Hematopoietic multipotent progenitor cell (in vitro differentiated cells): ENCODE measurements around the gene MARCKS. TPM values are rescaled to one million over a fixed set of nuclear protein-coding genes. Genes with fewer than 3 reads are reported as not detected.

Source experiments
- DNase-seq, 3 donors: peaks; one replicate each; pipeline ENCODE4 v3.0.0-alpha.2; 2011 to 2015; ENCODE audit warnings: low read depth in 2 of 3, low spot score in 2 of 3
- total RNA-seq: library from RNA; depleted of rRNA; stranded (reverse); fragments of >200 nt; gene quantifications from one replicate; pipeline ENCODE4 v1.2.3, GENCODE V29; 2012

MARCKS gene
- 0.81 TPM for total RNA-seq

GRCh38 chr6:113856625-113857555, at the start of gene MARCKS:
Gene MARCKS, plus strand, starts transcription at chr6:113857345. Its CDS starts 401 bp downstream, at chr6:113857746.
- DNase-seq = peak in 2 of 3 donors; percentile 77 to 81

- DNase-seq = peak in 2 of 3 donors; percentile 14 to 36
These were observed 47.3 kb upstream of the MARCKS start for GRCh38 chr6:113809826-113810225.

- DNase-seq = no peak
These were observed 44.0 kb upstream of the MARCKS start for GRCh38 chr6:113813142-113813541.

GRCh38 chr6:113818578-113818977, 38.6 kb upstream of the MARCKS start:
- no peak for DNase-seq

GRCh38 chr6:113819169-113819830, 37.8 kb upstream of the MARCKS start:
- DNase-seq = no peak

GRCh38 chr6:113820761-113821160, 36.4 kb upstream of the MARCKS start:
- no peak for DNase-seq

- no peak for DNase-seq
These were observed 35.7 kb upstream of the MARCKS start for GRCh38 chr6:113821445-113821844.

- no peak for DNase-seq
These were observed 33.2 kb upstream of the MARCKS start for GRCh38 chr6:113823916-113824315.

GRCh38 chr6:113824411-113824810, 32.7 kb upstream of the MARCKS start:
- DNase-seq = no peak

- DNase-seq = no peak
These were observed 32.3 kb upstream of the MARCKS start for GRCh38 chr6:113824866-113825265.

- DNase-seq = no peak
These were observed 31.4 kb upstream of the MARCKS start for GRCh38 chr6:113825781-113826180.

- DNase-seq = no peak
These were observed 28.0 kb upstream of the MARCKS start for GRCh38 chr6:113828984-113829695.

GRCh38 chr6:113829696-113830045, 27.5 kb upstream of the MARCKS start:
- no peak for DNase-seq

GRCh38 chr6:113830140-113830539, 27.0 kb upstream of the MARCKS start:
- no peak for DNase-seq

- DNase-seq = no peak
These were observed 23.6 kb upstream of the MARCKS start for GRCh38 chr6:113833537-113833936.

- DNase-seq = no peak
These were observed 20.0 kb upstream of the MARCKS start for GRCh38 chr6:113837170-113837569.

GRCh38 chr6:113842165-113842564, 15.0 kb upstream of the MARCKS start:
- no peak for DNase-seq

- no peak for DNase-seq
These were observed 13.6 kb upstream of the MARCKS start for GRCh38 chr6:113843500-113844073.

- no peak for DNase-seq
These were observed 10.6 kb upstream of the MARCKS start for GRCh38 chr6:113846577-113846976.

- no peak for DNase-seq
These were observed 9.7 kb upstream of the MARCKS start for GRCh38 chr6:113847447-113847846.

- DNase-seq = no peak
These were observed 8.9 kb upstream of the MARCKS start for GRCh38 chr6:113848280-113848679.
